ENCODE data around the gene EXOC2. TPM values are rescaled to one million over a fixed set of nuclear protein-coding genes. Genes with fewer than 3 reads are reported as not detected.

The EXOC2 gene
- total and polyA plus RNA-seq, 2 donors (not counting 1 experiment from before 2014, with no cell fraction given) = 12.2 to 45.0 TPM

- Mint-ChIP-seq H3K27me3 (no peaks in the 10 kb centered on the region), H3K4me1 (no peaks in the 10 kb centered on the region), H3K9me3 (ENCODE audit: insufficient read depth) (no peaks in the 10 kb centered on the region), H3K4me3 (no peak overlapping the region), H3K27ac (no peak overlapping the region)
- Histone ChIP-seq H3K9me3 (ENCODE audit: control extremely low read depth in 1 of 3, control insufficient read depth in 2 of 3, insufficient read depth in 1 of 3, low read length in 2 of 3) (no peaks in the 10 kb centered on the region), H2AFZ (ENCODE audit: insufficient read depth, low read depth, low read length, poor library complexity, severe bottlenecking) (no peak overlapping the region), H3K36me3 (replicated peaks in 1 of 2; ENCODE audit: control extremely low read depth in 1 of 2, control insufficient read depth in 1 of 2, extremely low read depth in 1 of 2, insufficient read depth in 2 of 2, low read length in 1 of 2) (peaks cover 0 to 49% of the 10 kb centered on the region in 2 experiments), H3K79me2 (ENCODE audit: control insufficient read depth, insufficient read depth, low read length) (peaks cover 8% of the 10 kb centered on the region), H3K4me1 (ENCODE audit: control insufficient read depth in 2 of 2, insufficient read depth in 2 of 2, low read length in 2 of 2) (no peaks in the 10 kb centered on the region), H3K9ac (ENCODE audit: low read length) (no peak overlapping the region), H3K27me3 (replicated peaks in 1 of 4; ENCODE audit: control extremely low read depth in 1 of 4, control insufficient read depth in 3 of 4, insufficient read depth in 4 of 4, low read length in 3 of 4) (no peaks in the 10 kb centered on the region), H3K27ac (ENCODE audit: low read length in 2 of 2) (no peak overlapping the region), H3K4me3 (ENCODE audit: control extremely low read depth in 1 of 5, extremely low read depth in 1 of 5, insufficient read depth in 1 of 5, low read depth in 2 of 5, low read length in 4 of 5) (no peak overlapping the region), H4K20me1 (ENCODE audit: control insufficient read depth, insufficient read depth, low read length, poor library complexity, severe bottlenecking) (peaks cover 8% of the 10 kb centered on the region), H3K4me2 (replicated peaks; ENCODE audit: low read depth, low read length, poor library complexity, severe bottlenecking) (no peak overlapping the region)
- ATAC-seq (ENCODE audit: low read depth) (no peak), DNase-seq (no peak)
- intact Hi-C loops (cut with micrococcal nuclease) = loop anchor here (10.0 kb wide), 1 partner anchor 55 kb away; no protein-coding TSS in a partner anchor
- TF ChIP-seq CTCF (IDR thresholded peaks at IDR 0.05) (no peak), EZH2 (IDR thresholded peaks at IDR 0.05; ENCODE audit: borderline replicate concordance, insufficient read depth, low read depth, low read length, poor library complexity, severe bottlenecking) (no peak)
- ChIA-PET CTCF (interaction anchor here (1.4 kb wide), 1 partner anchor 100 kb away, joined by 3 read pairs; no protein-coding TSS in a partner anchor), POLR2A (no interaction called here)
- over 99% methylated on average over 9 of the region's 11 CpGs for WGBS (ENCODE audit: insufficient coverage)
These were observed 72.8 kb downstream of the EXOC2 start for GRCh38 chr6:620166-620565.

GRCh38 chr6:617456-618100 lies 75.4 kb downstream of the EXOC2 start:
- H3K27me3 Mint-ChIP-seq = no peaks in the 10 kb centered on the region
- no peak overlapping the region for H3K27ac ChIP-seq (ENCODE audit: low read length in 2 of 2)
- ChIA-PET CTCF (interaction anchor here (2.0 kb wide), 1 partner anchor 105 kb away, joined by 8 read pairs; no protein-coding TSS in a partner anchor), POLR2A (no interaction called here)
- H3K4me1 ChIP-seq (ENCODE audit: control insufficient read depth in 2 of 2, insufficient read depth in 2 of 2, low read length in 2 of 2) = no peaks in the 10 kb centered on the region
- no peak for TF ChIP-seq CTCF (IDR thresholded peaks at IDR 0.05)
- no peak for TF ChIP-seq EZH2 (IDR thresholded peaks at IDR 0.05; ENCODE audit: borderline replicate concordance, insufficient read depth, low read depth, low read length, poor library complexity, severe bottlenecking)
- no peaks in the 10 kb centered on the region for H3K79me2 ChIP-seq (ENCODE audit: control insufficient read depth, insufficient read depth, low read length)
- H3K4me3 ChIP-seq (ENCODE audit: control extremely low read depth in 1 of 5, extremely low read depth in 1 of 5, insufficient read depth in 1 of 5, low read depth in 2 of 5, low read length in 4 of 5) = no peak overlapping the region
- DNase-seq = no peak
- ATAC-seq (ENCODE audit: low read depth) = no peak
- intact Hi-C loops (cut with micrococcal nuclease) = no loop called here
- peaks cover under 1% of the 10 kb centered on the region for H4K20me1 ChIP-seq (ENCODE audit: control insufficient read depth, insufficient read depth, low read length, poor library complexity, severe bottlenecking)
- no peak overlapping the region for H3K9ac ChIP-seq (ENCODE audit: low read length)
- no peak overlapping the region for H3K4me3 Mint-ChIP-seq
- no peaks in the 10 kb centered on the region for H3K9me3 Mint-ChIP-seq (ENCODE audit: insufficient read depth)
- WGBS (ENCODE audit: insufficient coverage) = 95% methylated on average over 7 of the region's 11 CpGs
- no peak overlapping the region for H3K27ac Mint-ChIP-seq
- H2AFZ ChIP-seq (ENCODE audit: insufficient read depth, low read depth, low read length, poor library complexity, severe bottlenecking) = no peak overlapping the region
- H3K4me2 ChIP-seq (replicated peaks; ENCODE audit: low read depth, low read length, poor library complexity, severe bottlenecking) = no peak overlapping the region
- peaks cover 10 to 39% of the 10 kb centered on the region in 2 experiments for H3K36me3 ChIP-seq (replicated peaks in 1 of 2; ENCODE audit: control extremely low read depth in 1 of 2, control insufficient read depth in 1 of 2, extremely low read depth in 1 of 2, insufficient read depth in 2 of 2, low read length in 1 of 2)
- no peaks in the 10 kb centered on the region for H3K9me3 ChIP-seq (ENCODE audit: control extremely low read depth in 1 of 3, control insufficient read depth in 2 of 3, insufficient read depth in 1 of 3, low read length in 2 of 3)
- H3K4me1 Mint-ChIP-seq = no peaks in the 10 kb centered on the region
- H3K27me3 ChIP-seq (replicated peaks in 1 of 4; ENCODE audit: control extremely low read depth in 1 of 4, control insufficient read depth in 3 of 4, insufficient read depth in 4 of 4, low read length in 3 of 4) = no peaks in the 10 kb centered on the region

Measured in B cell (primary cell).